HepG2 (cell line): ENCODE measurements around the gene FRMD4A. TPM values are rescaled to one million over a fixed set of nuclear protein-coding genes. Genes with fewer than 3 reads are reported as not detected.

Source experiments
- ATAC-seq: fragments of 200-7000 bp; cut with Tn5 transposase; 3 replicates; pipeline ENCODE4 v1.9.1; 2020; ENCODE audit warnings: mild to moderate bottlenecking, moderate library complexity
- BruUV-seq: library from RNA; stranded (reverse); fragments of 400-500 nt; replicated peaks from 2 replicates; lab custom pipeline; 2021; lab: Mats Ljungman, UMichigan
- CTCF ChIA-PET: fragments of 300-600 bp; formaldehyde crosslinking; extraction: SDS; loops from one replicate; lab custom pipeline; 2021; ENCODE audit warnings: low total read pairs, inconsistent platforms, low intra/inter-chr PET ratio; lab: Yijun Ruan, JAX
- POLR2A ChIA-PET: fragments of 350-600 bp; sonication (Branson Sonifier 250); formaldehyde crosslinking; loops from one replicate; lab custom pipeline; 2020; ENCODE audit warnings: antibody characterized with exemption, inconsistent platforms; lab: Yijun Ruan, JAX
- DNase-seq: peaks from one replicate; pipeline ENCODE4 v3.0.0-alpha.2; 2015; ENCODE audit warnings: low spot score
- FAIRE-seq: peaks from 3 replicates; lab custom pipeline; 2011; peaks lifted over from hg19 to GRCh38; lab: Jason Lieb, UNC
- H2AFZ ChIP-seq: one replicate; pipeline ENCODE4 v1.6.1; 2011; ENCODE audit warnings: low read length, inconsistent platforms
- H3K27ac ChIP-seq: fragments of 300-600 bp; 3 replicates; pipeline ENCODE4 v1.8.0; 2011; ENCODE audit warnings: mixed run types, mild to moderate bottlenecking, mixed read lengths, low read length, inconsistent platforms; ENCODE audit not compliant: insufficient read depth; ENCODE audit errors: extremely low read length
- H3K27me3 ChIP-seq, 2 experiments: fragments of 200-600 bp in 1 of 2; 2 replicates in 1 of 2; 3 replicates in 1 of 2; pipeline versions ENCODE4 v1.6.0 to v1.8.0; 2011; ENCODE audit warnings: low read length in 2 of 2, mild to moderate bottlenecking in 2 of 2, moderate library complexity in 2 of 2, inconsistent platforms in 1 of 2; ENCODE audit not compliant: insufficient read depth in 2 of 2, control insufficient read depth in 1 of 2
- H3K36me3 ChIP-seq, 2 experiments: fragments of 200-600 bp in 1 of 2; replicated peaks in 1 of 2; 2 replicates in 1 of 2; 3 replicates in 1 of 2; pipeline versions ENCODE4 v1.5.1 to v1.8.0; 2011; ENCODE audit warnings: low read length in 2 of 2, inconsistent platforms in 1 of 2; ENCODE audit not compliant: insufficient read depth in 2 of 2, control insufficient read depth in 1 of 2
- H3K4me1 ChIP-seq: 2 replicates; pipeline ENCODE4 v1.5.1; 2012; ENCODE audit warnings: low read length, inconsistent platforms; ENCODE audit not compliant: insufficient read depth
- H3K4me2 ChIP-seq: 2 replicates; pipeline ENCODE4 v1.6.0; 2011; ENCODE audit warnings: low read depth, low read length, inconsistent platforms
- H3K4me3 ChIP-seq, 3 experiments: fragments of 200-600 bp in 1 of 3; sonication (generic), shearing (Covaris generic) in 1 of 3; replicated peaks in 1 of 3; 2 replicates each; pipeline ENCODE4 v1.5.1; 2011 to 2016; ENCODE audit warnings: low read length in 3 of 3, inconsistent platforms in 2 of 3, low read depth in 2 of 3, mild to moderate bottlenecking in 2 of 3, control low read depth in 1 of 3, mixed read lengths in 1 of 3; ENCODE audit not compliant: insufficient read depth in 1 of 3
- H3K79me2 ChIP-seq: one replicate; pipeline ENCODE4 v1.6.1; 2011; ENCODE audit warnings: low read length, inconsistent platforms; ENCODE audit not compliant: insufficient read depth
- H3K9ac ChIP-seq: 2 replicates; pipeline ENCODE4 v1.6.0; 2011; ENCODE audit warnings: mild to moderate bottlenecking, low read depth, low read length, inconsistent platforms; ENCODE audit not compliant: insufficient read depth
- H3K9me3 ChIP-seq: 2 replicates; pipeline ENCODE4 v1.5.1; 2012; ENCODE audit warnings: mild to moderate bottlenecking, low read length
- H4K20me1 ChIP-seq: 2 replicates; pipeline ENCODE4 v1.6.0; 2011; ENCODE audit warnings: inconsistent platforms, mild to moderate bottlenecking, low read length, moderate library complexity; ENCODE audit not compliant: insufficient read depth
- BHLHE40 ChIP-seq: IDR thresholded peaks from 2 replicates; pipeline ENCODE4 v1.6.1; 2011; ENCODE audit warnings: low read length, improper control_type of control experiment
- DBP ChIP-seq: sonication (generic); formaldehyde crosslinking; IDR thresholded peaks from 2 replicates; pipeline ENCODE4 v1.4.0; 2020; ENCODE audit warnings: missing genetic modification reagents; ENCODE audit errors: not compliant biosample characterization
- FOXA1 ChIP-seq, 2 experiments: fragments of 450-650 bp in 1 of 2; sonication (generic) in 1 of 2; formaldehyde crosslinking in 1 of 2; IDR thresholded peaks; 2 replicates each; pipeline versions ENCODE4 v1.4.0 to v1.6.1; 2016 to 2020; ENCODE audit warnings: missing genetic modification reagents in 1 of 2
- FOXK2 ChIP-seq: fragments of 450-650 bp; IDR thresholded peaks from 2 replicates; pipeline ENCODE4 v1.6.1; 2016
- HDAC2 ChIP-seq: sonication (generic); formaldehyde crosslinking; IDR thresholded peaks from 2 replicates; pipeline ENCODE4 v1.4.0; 2020; ENCODE audit warnings: missing genetic modification reagents
- MLLT10 ChIP-seq: sonication (generic); formaldehyde crosslinking; IDR thresholded peaks from 2 replicates; pipeline ENCODE4 v1.4.0; 2020; ENCODE audit warnings: missing genetic modification reagents
- ZNF75D ChIP-seq: sonication (generic); formaldehyde crosslinking; IDR thresholded peaks from 2 replicates; pipeline ENCODE4 v1.8.1; 2023; ENCODE audit warnings: missing genetic modification reagents, mild to moderate bottlenecking, borderline replicate concordance
- WGBS: methylation state at CpG from one replicate; pipeline ENCODE4 v1.1.6; 2017; ENCODE audit warnings: low lambda C conversion rate; 5-methylcytosine and 5-hydroxymethylcytosine counted together
- in situ Hi-C: cut with HindIII; loops from 2 replicates; pipeline ENCODE4 v1.10.0; 2017; ENCODE audit warnings: low pct_unique_long_range_greater_than_20kb; ENCODE audit not compliant: extremely low pct_ligation_motif_present
- intact Hi-C: fragments of 100-400 bp; cut with micrococcal nuclease; formaldehyde crosslinking; loops from one replicate; pipeline ENCODE4 v1.10.0; 2022; ENCODE audit not compliant: unreplicated experiment
- polyA plus RNA-seq, 8 experiments: library from polyadenylated mRNA; depleted of rRNA in 3 of 8; stranded (reverse) in 7 of 8; unstranded in 1 of 8; fragments of >200 nt; fragmentation: Illumina TruSeq in 4 of 8; extraction: Trizol in 4 of 8; gene quantifications; 2 replicates each; pipeline versions ENCODE4 v1.2.1 to v1.2.3, GENCODE V29; 2011 to 2016; ENCODE audit warnings: low read depth in 4 of 8, missing spikeins in 1 of 8, mixed read lengths in 1 of 8; ENCODE audit not compliant: insufficient read depth in 1 of 8
- total RNA-seq, 5 experiments: library from RNA; depleted of rRNA; stranded (reverse); fragments of >200 nt; fragmentation: Illumina TruSeq; extraction: Trizol; gene quantifications; 2 replicates each; pipeline ENCODE4 v1.2.3, GENCODE V29; 2016; ENCODE audit warnings: low read depth in 1 of 5
- TF ChIP-seq, protein P1 (sequence below): sonication (generic); formaldehyde crosslinking; IDR thresholded peaks from 2 replicates; pipeline ENCODE4 v1.5.0; 2020; ENCODE audit warnings: mild to moderate bottlenecking, missing genetic modification reagents, moderate library complexity
- TF ChIP-seq, protein P2 (sequence below), 2 experiments: sonication (generic) in 1 of 2; formaldehyde crosslinking in 1 of 2; IDR thresholded peaks; 2 replicates each; pipeline versions ENCODE4 v1.6.1 to v1.9.0; 2014 to 2022; ENCODE audit warnings: antibody characterized with exemption in 1 of 2, borderline replicate concordance in 1 of 2, inconsistent platforms in 1 of 2, low read depth in 1 of 2, missing genetic modification reagents in 1 of 2
- TF ChIP-seq, protein P3 (sequence below): sonication (generic); formaldehyde crosslinking; IDR thresholded peaks from 2 replicates; pipeline ENCODE4 v1.4.0; 2020; ENCODE audit warnings: missing genetic modification reagents, borderline replicate concordance

The FRMD4A gene
- total and polyA plus RNA-seq, 2 of the 13 experiments (the other 11 are each of a cell fraction or from before 2014, with no cell fraction given): 0.09 to 0.26 TPM

DNA sequence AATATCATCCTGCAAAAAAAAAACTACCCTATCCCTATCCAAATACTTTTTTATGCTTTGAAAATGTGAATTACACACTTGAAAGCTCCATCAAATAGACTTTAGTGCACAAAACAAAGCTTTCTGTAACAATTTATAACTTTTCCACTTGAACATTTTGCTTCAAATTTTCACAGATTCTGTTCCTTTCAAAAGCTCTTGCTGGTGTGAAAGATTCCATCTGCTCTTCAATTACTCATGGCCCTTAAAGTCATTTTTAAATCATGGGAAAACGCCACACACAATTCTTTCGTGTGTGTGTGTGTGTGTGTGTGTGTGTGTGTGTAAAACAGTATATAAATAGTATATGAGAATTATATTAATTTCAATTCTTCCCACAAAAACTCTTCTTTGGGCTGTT is 576.4 kb downstream of the FRMD4A start (continued):
- TF ChIP-seq DBP: no peak
- TF ChIP-seq MLLT10 (CRISPR knock-in tag): no peak

GRCh38 chr10:13751191-13751764 is 579.4 kb downstream of the FRMD4A start:
- DNase-seq: no peak
- Histone ChIP-seq H2AFZ (no peak overlapping the region), H3K9ac (no peak overlapping the region), H3K4me3 (no peak overlapping the region), H3K4me2 (no peak overlapping the region), H3K27me3 (peaks cover 2 to 4% of the 10 kb centered on the region in 2 experiments; a peak in 2 of 5 replicates), H3K36me3 (no peaks in the 10 kb centered on the region), H4K20me1 (no peaks in the 10 kb centered on the region), H3K79me2 (no peaks in the 10 kb centered on the region), H3K4me1 (no peaks in the 10 kb centered on the region), H3K27ac (no peak overlapping the region), H3K9me3 (no peaks in the 10 kb centered on the region)
- ChIA-PET POLR2A (no interaction called here), CTCF (no interaction called here)
- in situ Hi-C loops (no loop called here), intact Hi-C loops (no loop called here)
- ATAC-seq: no peak
- BruUV-seq: no TSS peak
- WGBS: 28% methylated on average over 4 of the region's 4 CpGs
- no peak for FAIRE-seq
- TF ChIP-seq, protein P1, sequence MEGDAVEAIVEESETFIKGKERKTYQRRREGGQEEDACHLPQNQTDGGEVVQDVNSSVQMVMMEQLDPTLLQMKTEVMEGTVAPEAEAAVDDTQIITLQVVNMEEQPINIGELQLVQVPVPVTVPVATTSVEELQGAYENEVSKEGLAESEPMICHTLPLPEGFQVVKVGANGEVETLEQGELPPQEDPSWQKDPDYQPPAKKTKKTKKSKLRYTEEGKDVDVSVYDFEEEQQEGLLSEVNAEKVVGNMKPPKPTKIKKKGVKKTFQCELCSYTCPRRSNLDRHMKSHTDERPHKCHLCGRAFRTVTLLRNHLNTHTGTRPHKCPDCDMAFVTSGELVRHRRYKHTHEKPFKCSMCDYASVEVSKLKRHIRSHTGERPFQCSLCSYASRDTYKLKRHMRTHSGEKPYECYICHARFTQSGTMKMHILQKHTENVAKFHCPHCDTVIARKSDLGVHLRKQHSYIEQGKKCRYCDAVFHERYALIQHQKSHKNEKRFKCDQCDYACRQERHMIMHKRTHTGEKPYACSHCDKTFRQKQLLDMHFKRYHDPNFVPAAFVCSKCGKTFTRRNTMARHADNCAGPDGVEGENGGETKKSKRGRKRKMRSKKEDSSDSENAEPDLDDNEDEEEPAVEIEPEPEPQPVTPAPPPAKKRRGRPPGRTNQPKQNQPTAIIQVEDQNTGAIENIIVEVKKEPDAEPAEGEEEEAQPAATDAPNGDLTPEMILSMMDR (CRISPR knock-in tag): no peak
- TF ChIP-seq FOXA1 (IDR thresholded peaks at IDR 0.05): no peak
- no peak for TF ChIP-seq FOXA1 (CRISPR knock-in tag; IDR thresholded peaks at IDR 0.05)
- TF ChIP-seq, protein P2, sequence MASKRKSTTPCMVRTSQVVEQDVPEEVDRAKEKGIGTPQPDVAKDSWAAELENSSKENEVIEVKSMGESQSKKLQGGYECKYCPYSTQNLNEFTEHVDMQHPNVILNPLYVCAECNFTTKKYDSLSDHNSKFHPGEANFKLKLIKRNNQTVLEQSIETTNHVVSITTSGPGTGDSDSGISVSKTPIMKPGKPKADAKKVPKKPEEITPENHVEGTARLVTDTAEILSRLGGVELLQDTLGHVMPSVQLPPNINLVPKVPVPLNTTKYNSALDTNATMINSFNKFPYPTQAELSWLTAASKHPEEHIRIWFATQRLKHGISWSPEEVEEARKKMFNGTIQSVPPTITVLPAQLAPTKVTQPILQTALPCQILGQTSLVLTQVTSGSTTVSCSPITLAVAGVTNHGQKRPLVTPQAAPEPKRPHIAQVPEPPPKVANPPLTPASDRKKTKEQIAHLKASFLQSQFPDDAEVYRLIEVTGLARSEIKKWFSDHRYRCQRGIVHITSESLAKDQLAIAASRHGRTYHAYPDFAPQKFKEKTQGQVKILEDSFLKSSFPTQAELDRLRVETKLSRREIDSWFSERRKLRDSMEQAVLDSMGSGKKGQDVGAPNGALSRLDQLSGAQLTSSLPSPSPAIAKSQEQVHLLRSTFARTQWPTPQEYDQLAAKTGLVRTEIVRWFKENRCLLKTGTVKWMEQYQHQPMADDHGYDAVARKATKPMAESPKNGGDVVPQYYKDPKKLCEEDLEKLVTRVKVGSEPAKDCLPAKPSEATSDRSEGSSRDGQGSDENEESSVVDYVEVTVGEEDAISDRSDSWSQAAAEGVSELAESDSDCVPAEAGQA (IDR thresholded peaks at IDR 0.05; ENCODE audit: low read depth): no peak
- TF ChIP-seq, protein P2 (CRISPR knock-in tag; IDR thresholded peaks at IDR 0.05; ENCODE audit: borderline replicate concordance): no peak
- TF ChIP-seq HDAC2 (CRISPR knock-in tag): no peak
- TF ChIP-seq, protein P3, sequence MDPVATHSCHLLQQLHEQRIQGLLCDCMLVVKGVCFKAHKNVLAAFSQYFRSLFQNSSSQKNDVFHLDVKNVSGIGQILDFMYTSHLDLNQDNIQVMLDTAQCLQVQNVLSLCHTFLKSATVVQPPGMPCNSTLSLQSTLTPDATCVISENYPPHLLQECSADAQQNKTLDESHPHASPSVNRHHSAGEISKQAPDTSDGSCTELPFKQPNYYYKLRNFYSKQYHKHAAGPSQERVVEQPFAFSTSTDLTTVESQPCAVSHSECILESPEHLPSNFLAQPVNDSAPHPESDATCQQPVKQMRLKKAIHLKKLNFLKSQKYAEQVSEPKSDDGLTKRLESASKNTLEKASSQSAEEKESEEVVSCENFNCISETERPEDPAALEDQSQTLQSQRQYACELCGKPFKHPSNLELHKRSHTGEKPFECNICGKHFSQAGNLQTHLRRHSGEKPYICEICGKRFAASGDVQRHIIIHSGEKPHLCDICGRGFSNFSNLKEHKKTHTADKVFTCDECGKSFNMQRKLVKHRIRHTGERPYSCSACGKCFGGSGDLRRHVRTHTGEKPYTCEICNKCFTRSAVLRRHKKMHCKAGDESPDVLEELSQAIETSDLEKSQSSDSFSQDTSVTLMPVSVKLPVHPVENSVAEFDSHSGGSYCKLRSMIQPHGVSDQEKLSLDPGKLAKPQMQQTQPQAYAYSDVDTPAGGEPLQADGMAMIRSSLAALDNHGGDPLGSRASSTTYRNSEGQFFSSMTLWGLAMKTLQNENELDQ (CRISPR knock-in tag): no peak
- no peak for TF ChIP-seq ZNF75D
- TF ChIP-seq BHLHE40: no peak
- no peak for TF ChIP-seq FOXK2
